GM12878 (cell line): ENCODE measurements around the gene ZFP42. TPM values are rescaled to one million over a fixed set of nuclear protein-coding genes. Genes with fewer than 3 reads are reported as not detected.

ENCODE experiments used
- ATAC-seq: fragments of 200-7000 bp; cut with Tn5 transposase; 3 replicates; pipeline ENCODE4 v1.9.1; 2020; ENCODE audit warnings: mild to moderate bottlenecking, moderate library complexity
- BruUV-seq: library from RNA; stranded (reverse); fragments of 400-500 nt; replicated peaks from 2 replicates; lab custom pipeline; 2021; lab: Mats Ljungman, UMichigan
- CTCF ChIA-PET: fragments of 300-600 bp; sonication (Branson Sonifier 250); formaldehyde crosslinking; extraction: SDS; loops from one replicate; lab custom pipeline; 2021; ENCODE audit warnings: inconsistent platforms; lab: Yijun Ruan, JAX
- POLR2A ChIA-PET: fragments of 350-600 bp; formaldehyde crosslinking; extraction: SDS; loops from one replicate; lab custom pipeline; 2021; ENCODE audit warnings: inconsistent platforms; lab: Charles Lee
- RAD21 ChIA-PET: fragments of 300-600 bp; sonication (Branson Sonifier 250); formaldehyde crosslinking; loops from one replicate; lab custom pipeline; 2023; ENCODE audit warnings: antibody characterized with exemption; ENCODE audit not compliant: unreplicated experiment; lab: Charles Lee
- SMC1A ChIA-PET: fragments of 300-600 bp; sonication (Branson Sonifier 250); formaldehyde crosslinking; loops from one replicate; lab custom pipeline; 2023; ENCODE audit not compliant: unreplicated experiment, uncharacterized antibody; lab: Charles Lee
- DNase-seq: peaks from one replicate; pipeline ENCODE4 v3.0.0-alpha.2; 2011; ENCODE audit warnings: low read depth, low spot score
- FAIRE-seq: peaks from 3 replicates; lab custom pipeline; 2011; peaks lifted over from hg19 to GRCh38; lab: Jason Lieb, UNC
- H2AFZ ChIP-seq: 2 replicates; pipeline ENCODE4 v1.6.0; 2011; ENCODE audit warnings: low read depth, low read length, control low read depth; ENCODE audit not compliant: control insufficient read depth
- H3K27ac ChIP-seq: 2 replicates; pipeline ENCODE4 v1.5.1; 2011; ENCODE audit warnings: control low read depth; ENCODE audit not compliant: control insufficient read depth, insufficient read depth
- H3K27me3 ChIP-seq, 2 experiments: replicated peaks in 1 of 2; 2 replicates each; pipeline versions ENCODE4 v1.6.0 to v1.6.1; 2011; ENCODE audit warnings: low read length in 1 of 2; ENCODE audit not compliant: control insufficient read depth in 2 of 2, insufficient read depth in 2 of 2
- H3K36me3 ChIP-seq, 2 experiments: 2 replicates each; pipeline ENCODE4 v1.5.1; 2011; ENCODE audit warnings: low read length in 1 of 2; ENCODE audit not compliant: control insufficient read depth in 2 of 2, insufficient read depth in 2 of 2
- H3K4me1 ChIP-seq: 2 replicates; pipeline ENCODE4 v1.6.1; 2011; ENCODE audit warnings: mild to moderate bottlenecking, low read length, moderate library complexity, mixed read lengths; ENCODE audit not compliant: control insufficient read depth, insufficient read depth
- H3K4me2 ChIP-seq: 2 replicates; pipeline ENCODE4 v1.6.0; 2011; ENCODE audit warnings: control low read depth; ENCODE audit not compliant: control insufficient read depth, insufficient read depth
- H3K4me3 ChIP-seq: fragments of 200-600 bp; sonication (generic); 2 replicates; pipeline ENCODE4 v1.5.1; 2016
- H3K79me2 ChIP-seq: 2 replicates; pipeline ENCODE4 v1.6.0; 2011; ENCODE audit warnings: low read length; ENCODE audit not compliant: control insufficient read depth, insufficient read depth
- H3K9ac ChIP-seq: 2 replicates; pipeline ENCODE4 v1.8.0; 2011; ENCODE audit warnings: low read length, control low read depth, mixed read lengths; ENCODE audit not compliant: control insufficient read depth, insufficient read depth
- H3K9me3 ChIP-seq: replicated peaks from 3 replicates; pipeline ENCODE4 v1.5.1; 2011; ENCODE audit warnings: mild to moderate bottlenecking, low read length; ENCODE audit not compliant: control insufficient read depth, insufficient read depth
- H4K20me1 ChIP-seq: 2 replicates; pipeline ENCODE4 v1.6.0; 2011; ENCODE audit not compliant: control insufficient read depth, insufficient read depth
- CBFB ChIP-seq: IDR thresholded peaks from 2 replicates; pipeline ENCODE4 v1.6.1; 2016; ENCODE audit warnings: antibody characterized with exemption, low read depth
- HDAC6 ChIP-seq: fragments of 200-600 bp; sonication (generic); IDR thresholded peaks from one replicate; pipeline ENCODE4 v1.8.0; 2017; ENCODE audit warnings: antibody characterized with exemption; ENCODE audit not compliant: unreplicated experiment
- HDGF ChIP-seq: fragments of 450-650 bp; IDR thresholded peaks from 2 replicates; pipeline ENCODE4 v1.6.1; 2016; ENCODE audit warnings: antibody characterized with exemption
- KLF5 ChIP-seq: fragments of 450-650 bp; IDR thresholded peaks from 2 replicates; pipeline ENCODE4 v1.6.1; 2014; ENCODE audit warnings: mild to moderate bottlenecking; ENCODE audit not compliant: partially characterized antibody
- NBN ChIP-seq: fragments of 450-650 bp; IDR thresholded peaks from 2 replicates; pipeline ENCODE4 v1.6.1; 2016
- NFYA ChIP-seq: IDR thresholded peaks from 2 replicates; pipeline ENCODE4 v1.6.1; 2011; ENCODE audit warnings: low read depth, mild to moderate bottlenecking, low read length, improper control_type of control experiment, borderline replicate concordance
- NFYB ChIP-seq: IDR thresholded peaks from 2 replicates; pipeline ENCODE4 v1.6.1; 2011; ENCODE audit warnings: low read depth, mild to moderate bottlenecking, low read length, improper control_type of control experiment, moderate library complexity; ENCODE audit not compliant: insufficient read depth
- POLR2AphosphoS2 ChIP-seq: IDR thresholded peaks from 2 replicates; pipeline ENCODE4 v1.6.1; 2011; ENCODE audit warnings: low read depth, mild to moderate bottlenecking, low read length, improper control_type of control experiment, moderate library complexity
- RAD21 ChIP-seq: IDR thresholded peaks from 2 replicates; pipeline ENCODE4 v1.6.1; 2011; ENCODE audit warnings: mild to moderate bottlenecking, low read depth, low read length, moderate library complexity; ENCODE audit not compliant: insufficient read depth
- RELB ChIP-seq: fragments of 450-650 bp; IDR thresholded peaks from 2 replicates; pipeline ENCODE4 v1.6.1; 2017; ENCODE audit warnings: low read depth, mild to moderate bottlenecking, moderate library complexity
- WRNIP1 ChIP-seq: IDR thresholded peaks from 2 replicates; pipeline ENCODE4 v1.6.1; 2011; ENCODE audit warnings: low read depth, low read length, improper control_type of control experiment, borderline replicate concordance
- ZBED1 ChIP-seq: IDR thresholded peaks from 2 replicates; pipeline ENCODE4 v1.6.1; 2016; ENCODE audit warnings: borderline replicate concordance
- WGBS: methylation state at CpG from one replicate; pipeline ENCODE4 v1.1.6; 2016; ENCODE audit warnings: low lambda C conversion rate; ENCODE audit not compliant: insufficient replicate concordance, insufficient coverage; ENCODE audit errors: missing lambda C conversion rate; 5-methylcytosine and 5-hydroxymethylcytosine counted together
- in situ Hi-C: fragments of 300-500 bp; cut with MboI; formaldehyde crosslinking; loops from 9 replicates; pipeline ENCODE4 v1.14.3; 2018; ENCODE audit warnings: mixed read lengths
- intact Hi-C: fragments of 100-400 bp; cut with micrococcal nuclease; formaldehyde crosslinking; loops from one replicate; pipeline ENCODE4 v1.14.2; 2022; ENCODE audit not compliant: unreplicated experiment
- polyA plus RNA-seq, 11 experiments: library from polyadenylated mRNA; depleted of rRNA in 4 of 11; unstranded in 6 of 11; stranded (reverse) in 5 of 11; fragments of >200 nt; fragmentation: Nextera tagmentation in 4 of 11; fragmentation: Illumina TruSeq in 1 of 11; extraction: Ambion mirVana in 4 of 11; extraction: Trizol in 1 of 11; gene quantifications; 1 replicate in 1 of 11; 2 replicates in 10 of 11; pipeline versions ENCODE4 v1.2.1 to v1.2.3, GENCODE V29; 2011 to 2016; ENCODE audit warnings: inconsistent platforms in 2 of 11, missing spikeins in 2 of 11, low read depth in 1 of 11
- total RNA-seq, 4 experiments: library from RNA; depleted of rRNA in 3 of 4; stranded (reverse); fragments of >200 nt in 3 of 4; fragmentation: Illumina TruSeq in 1 of 4; extraction: Trizol in 1 of 4; gene quantifications; 2 replicates each; pipeline versions ENCODE4 v1.2.1 to v1.2.3, GENCODE V29; 2013 to 2021

ZFP42 gene
- total and polyA plus RNA-seq, 10 of the 15 experiments (the other 5 are each of a cell fraction or from before 2014, with no cell fraction given), result 0.13 TPM; not detected in 9

DNA sequence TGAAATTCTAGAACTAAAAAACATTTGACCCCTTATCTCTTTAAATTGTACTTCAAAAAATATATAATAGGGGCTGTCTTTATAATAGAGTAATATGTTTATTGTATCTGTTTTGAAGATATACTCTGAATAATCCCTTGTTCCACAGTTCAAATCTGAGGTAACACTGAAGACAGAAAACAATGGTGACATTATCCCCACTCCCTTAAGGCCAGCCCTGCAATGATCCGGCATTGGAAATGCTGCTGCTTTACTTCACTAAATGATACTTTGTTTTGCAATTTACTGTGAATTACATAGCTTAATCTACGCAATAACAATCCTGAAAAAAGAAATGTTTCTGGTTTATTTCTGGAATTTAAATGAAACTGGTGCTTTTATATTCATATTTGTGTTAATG is 34.4 kb upstream of the ZFP42 start:
- ATAC-seq (no peak), FAIRE-seq (no peak), DNase-seq (no peak)
- ChIA-PET RAD21 (no interaction called here), CTCF (no interaction called here), POLR2A (no interaction called here), SMC1A (no interaction called here)
- Histone ChIP-seq H3K9me3 (no peaks in the 10 kb centered on the region), H3K27me3 (no peaks in the 10 kb centered on the region), H3K4me2 (no peak overlapping the region), H3K9ac (no peak overlapping the region), H3K79me2 (no peaks in the 10 kb centered on the region), H3K4me3 (no peak overlapping the region), H4K20me1 (no peaks in the 10 kb centered on the region), H3K27ac (no peak overlapping the region), H3K4me1 (no peaks in the 10 kb centered on the region), H3K36me3 (no peaks in the 10 kb centered on the region), H2AFZ (no peak overlapping the region)
- TF ChIP-seq RAD21, result no peak
- no peak for TF ChIP-seq HDAC6
- no peak for TF ChIP-seq KLF5
- no peak for TF ChIP-seq HDGF
- no peak for TF ChIP-seq POLR2AphosphoS2
- TF ChIP-seq NFYA, result no peak
- no peak for TF ChIP-seq CBFB
- no peak for TF ChIP-seq ZBED1
- no peak for TF ChIP-seq RELB
- no peak for TF ChIP-seq NFYB
- TF ChIP-seq NBN, result no peak
- TF ChIP-seq WRNIP1, result no peak
- intact Hi-C loops (no loop called here), in situ Hi-C loops (no loop called here)
- no TSS peak for BruUV-seq
- WGBS, result 67% methylated on average over 2 of the region's 2 CpGs
